ENCODE data around the gene MAP1LC3C.

DNA sequence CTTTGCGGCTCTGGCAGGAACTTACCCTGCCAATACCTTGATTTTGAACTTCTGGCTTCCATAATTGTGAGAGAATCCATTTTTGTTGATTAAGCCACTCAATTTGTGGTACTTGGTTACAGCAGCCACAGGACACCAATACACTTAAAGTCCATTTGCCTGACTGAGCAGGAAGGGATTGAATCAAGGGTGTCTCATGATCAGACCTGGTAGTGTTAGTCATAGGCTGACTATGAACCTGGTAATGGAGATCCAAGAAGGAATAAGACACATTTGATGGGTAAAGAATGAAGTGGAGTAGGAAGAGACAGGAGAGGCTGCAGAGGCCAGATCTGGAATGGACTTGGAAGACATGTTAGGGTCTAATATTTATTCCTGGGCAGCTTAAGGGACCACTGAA is 31.2 kb upstream of the MAP1LC3C start:
- TF ChIP-seq POLR2AphosphoS5 (IDR thresholded peaks at IDR 0.05; ENCODE audit: low read depth): no peak
- TF ChIP-seq, protein P1, sequence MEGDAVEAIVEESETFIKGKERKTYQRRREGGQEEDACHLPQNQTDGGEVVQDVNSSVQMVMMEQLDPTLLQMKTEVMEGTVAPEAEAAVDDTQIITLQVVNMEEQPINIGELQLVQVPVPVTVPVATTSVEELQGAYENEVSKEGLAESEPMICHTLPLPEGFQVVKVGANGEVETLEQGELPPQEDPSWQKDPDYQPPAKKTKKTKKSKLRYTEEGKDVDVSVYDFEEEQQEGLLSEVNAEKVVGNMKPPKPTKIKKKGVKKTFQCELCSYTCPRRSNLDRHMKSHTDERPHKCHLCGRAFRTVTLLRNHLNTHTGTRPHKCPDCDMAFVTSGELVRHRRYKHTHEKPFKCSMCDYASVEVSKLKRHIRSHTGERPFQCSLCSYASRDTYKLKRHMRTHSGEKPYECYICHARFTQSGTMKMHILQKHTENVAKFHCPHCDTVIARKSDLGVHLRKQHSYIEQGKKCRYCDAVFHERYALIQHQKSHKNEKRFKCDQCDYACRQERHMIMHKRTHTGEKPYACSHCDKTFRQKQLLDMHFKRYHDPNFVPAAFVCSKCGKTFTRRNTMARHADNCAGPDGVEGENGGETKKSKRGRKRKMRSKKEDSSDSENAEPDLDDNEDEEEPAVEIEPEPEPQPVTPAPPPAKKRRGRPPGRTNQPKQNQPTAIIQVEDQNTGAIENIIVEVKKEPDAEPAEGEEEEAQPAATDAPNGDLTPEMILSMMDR (IDR thresholded peaks at IDR 0.05; ENCODE audit: insufficient read depth, low read length): no peak
